A673 (cell line): ENCODE measurements around the gene ACCSL. TPM values are rescaled to one million over a fixed set of nuclear protein-coding genes. Genes with fewer than 3 reads are reported as not detected.

Experiments used
- BruUV-seq: library from RNA; stranded (reverse); fragments of 400-500 nt; replicated peaks from 2 replicates; lab custom pipeline; 2021; lab: Mats Ljungman, UMichigan
- CTCF ChIA-PET: fragments of 300-600 bp; sonication (Branson Sonifier 250); formaldehyde crosslinking; loops from one replicate; lab custom pipeline; 2022; ENCODE audit warnings: antibody characterized with exemption; lab: Charles Lee
- POLR2A ChIA-PET: fragments of 300-600 bp; sonication (Branson Sonifier 250); formaldehyde crosslinking; loops from one replicate; lab custom pipeline; 2022; ENCODE audit warnings: antibody characterized with exemption; ENCODE audit not compliant: low non-redundant PET; lab: Charles Lee
- DNase-seq: peaks from one replicate; pipeline ENCODE4 v3.0.0-alpha.2; 2015; ENCODE audit warnings: low spot score
- H3K27ac ChIP-seq: fragments of 200-600 bp; sonication (generic); 2 replicates; pipeline ENCODE4 v1.5.1; 2016; ENCODE audit warnings: mixed run types, low read depth, mild to moderate bottlenecking, mixed read lengths, antibody characterized with exemption, low read length; ENCODE audit not compliant: poor library complexity, severe bottlenecking
- H3K27me3 ChIP-seq: fragments of 200-600 bp; sonication (generic); replicated peaks from 2 replicates; pipeline ENCODE4 v1.6.1; 2017; ENCODE audit warnings: mixed run types, low read depth, mild to moderate bottlenecking, mixed read lengths, antibody characterized with exemption, low read length; ENCODE audit not compliant: insufficient read depth, poor library complexity
- H3K36me3 ChIP-seq: fragments of 200-600 bp; sonication (generic); 2 replicates; pipeline ENCODE4 v1.6.1; 2016; ENCODE audit warnings: mixed run types, mild to moderate bottlenecking, mixed read lengths, antibody characterized with exemption, low read length; ENCODE audit not compliant: insufficient read depth, poor library complexity, severe bottlenecking
- H3K4me1 ChIP-seq: fragments of 200-600 bp; sonication (generic); 2 replicates; pipeline ENCODE4 v1.6.1; 2017; ENCODE audit warnings: mixed run types, mild to moderate bottlenecking, mixed read lengths, antibody characterized with exemption, low read length; ENCODE audit not compliant: insufficient read depth, poor library complexity, severe bottlenecking
- H3K4me3 ChIP-seq: fragments of 200-600 bp; sonication (generic); 2 replicates; pipeline ENCODE4 v1.5.1; 2016; ENCODE audit warnings: low read depth, mixed run types, mild to moderate bottlenecking, mixed read lengths, low read length; ENCODE audit not compliant: poor library complexity, severe bottlenecking
- H3K9me3 ChIP-seq: fragments of 200-600 bp; sonication (generic); 2 replicates; pipeline ENCODE4 v1.6.1; 2016; ENCODE audit warnings: mixed run types, low read depth, mild to moderate bottlenecking, mixed read lengths, antibody characterized with exemption, low read length; ENCODE audit not compliant: poor library complexity, severe bottlenecking
- CTCF ChIP-seq: fragments of 300-800, 200-600 bp; sonication (generic); conservative IDR thresholded peaks from 2 replicates; pipeline ENCODE4 v1.5.1; 2017; ENCODE audit warnings: low read depth, mild to moderate bottlenecking, antibody characterized with exemption, low read length, moderate library complexity, mixed read lengths
- EZH2 ChIP-seq: fragments of 200-600 bp; sonication (generic); IDR thresholded peaks from 2 replicates; pipeline ENCODE4 v1.6.1; 2017; ENCODE audit warnings: borderline replicate concordance, low read depth, mild to moderate bottlenecking, mixed read lengths, antibody characterized with exemption, low read length; ENCODE audit not compliant: poor library complexity, severe bottlenecking
- intact Hi-C: fragments of 100-400 bp; cut with micrococcal nuclease; formaldehyde crosslinking; loops from one replicate; pipeline ENCODE4 v1.10.0; 2022; ENCODE audit not compliant: unreplicated experiment
- total RNA-seq: library from RNA; stranded (reverse); gene quantifications from 2 replicates; pipeline ENCODE4 v1.2.3, GENCODE V29; 2021

The ACCSL gene
- total RNA-seq, 1 experiment from 2014 or later, result not detected

GRCh38 chr11:44028816-44029506, 18.8 kb upstream of the ACCSL start:
- CTCF ChIA-PET, result no interaction called here
- Histone ChIP-seq H3K27ac (no peak overlapping the region), H3K4me3 (no peak overlapping the region), H3K27me3 (no peaks in the 10 kb centered on the region), H3K36me3 (no peaks in the 10 kb centered on the region), H3K9me3 (peaks cover 11% of the 10 kb centered on the region), H3K4me1 (no peaks in the 10 kb centered on the region)
- no peak for TF ChIP-seq EZH2
- TF ChIP-seq CTCF, result no peak
- DNase-seq, result no peak
- POLR2A ChIA-PET, result interaction anchor here (0.6 kb wide), 1 partner anchor 22 kb away, joined by 3 read pairs; no protein-coding TSS in a partner anchor
- intact Hi-C loops, result no loop called here
- no TSS peak for BruUV-seq

GRCh38 chr11:44029507-44029845, 18.3 kb upstream of the ACCSL start:
- Histone ChIP-seq H3K36me3 (no peaks in the 10 kb centered on the region), H3K9me3 (peaks cover 11% of the 10 kb centered on the region), H3K4me1 (no peaks in the 10 kb centered on the region), H3K4me3 (no peak overlapping the region), H3K27ac (no peak overlapping the region), H3K27me3 (no peaks in the 10 kb centered on the region)
- ChIA-PET POLR2A (interaction anchor here (0.6 kb wide), 1 partner anchor 23 kb away, joined by 3 read pairs; no protein-coding TSS in a partner anchor), CTCF (no interaction called here)
- intact Hi-C loops, result no loop called here
- no peak for DNase-seq
- no peak for TF ChIP-seq CTCF
- TF ChIP-seq EZH2, result no peak
- no TSS peak for BruUV-seq

- H3K36me3 ChIP-seq, result no peaks in the 10 kb centered on the region
- no peak for TF ChIP-seq CTCF
- TF ChIP-seq EZH2, result no peak
- H3K4me1 ChIP-seq, result no peaks in the 10 kb centered on the region
- no peak overlapping the region for H3K4me3 ChIP-seq
- ChIA-PET CTCF (no interaction called here), POLR2A (no interaction called here)
- DNase-seq, result no peak
- no peak overlapping the region for H3K27ac ChIP-seq
- no peaks in the 10 kb centered on the region for H3K27me3 ChIP-seq
- H3K9me3 ChIP-seq, result peaks cover 10% of the 10 kb centered on the region
- intact Hi-C loops, result no loop called here
- no TSS peak for BruUV-seq
These were observed 17.5 kb upstream of the ACCSL start for GRCh38 chr11:44029977-44030911.
